ENCODE results near the gene TGFBR3L.

The TGFBR3L gene

DNA sequence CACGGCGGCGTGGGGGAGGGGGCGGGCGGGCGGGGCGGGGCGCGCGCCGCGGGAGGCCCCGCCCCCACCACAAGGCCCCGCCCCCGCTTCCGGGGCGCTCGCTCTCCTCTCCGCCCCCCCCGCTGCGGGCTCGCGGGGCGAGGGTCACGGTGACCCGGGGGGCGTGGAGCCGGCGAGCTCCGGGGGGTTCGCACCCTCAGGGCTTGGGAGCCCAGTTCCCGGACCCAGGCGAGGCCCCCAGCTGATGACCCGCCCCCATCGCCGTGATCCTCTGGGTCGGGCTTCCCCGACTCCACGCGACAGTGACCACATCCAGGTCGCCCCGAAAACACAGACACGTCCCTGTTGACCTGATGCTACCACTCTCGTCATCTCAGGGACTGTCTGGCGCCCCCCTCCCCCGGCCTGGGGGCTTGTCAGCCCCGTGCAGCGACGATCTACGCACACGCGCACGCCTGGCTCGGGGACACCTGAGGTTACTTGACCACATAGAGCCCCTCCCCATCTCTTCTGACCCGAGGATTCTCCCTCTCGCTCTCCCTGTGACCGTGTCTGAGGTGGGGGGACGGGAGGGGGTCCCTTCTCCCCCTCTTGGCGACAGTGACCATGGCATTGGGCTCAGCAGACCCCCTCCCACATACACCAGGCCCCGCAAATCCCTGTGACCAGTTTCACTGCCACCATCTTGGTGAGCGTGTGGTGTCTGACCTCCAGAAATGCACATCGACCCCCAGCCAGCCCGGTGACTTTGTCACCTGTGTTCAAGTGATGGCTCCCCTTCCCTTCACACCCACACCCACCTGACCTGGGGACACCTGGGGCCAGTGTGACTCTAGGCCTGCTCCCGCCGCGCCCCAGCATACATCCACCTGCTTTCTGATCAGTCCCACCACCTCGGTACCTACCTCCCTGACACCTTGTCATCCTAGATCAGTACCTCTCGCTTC is 10.3 kb upstream of the TGFBR3L start:
- DNase-seq (ENCODE audit: low read depth in 2 of 2), result peak in 1 of 2 donors; percentile 30

- DNase-seq (ENCODE audit: low read depth in 2 of 2), result no peak
Observed at GRCh38 chr19:7905268-7905667, 9.4 kb upstream of the TGFBR3L start.

DNA sequence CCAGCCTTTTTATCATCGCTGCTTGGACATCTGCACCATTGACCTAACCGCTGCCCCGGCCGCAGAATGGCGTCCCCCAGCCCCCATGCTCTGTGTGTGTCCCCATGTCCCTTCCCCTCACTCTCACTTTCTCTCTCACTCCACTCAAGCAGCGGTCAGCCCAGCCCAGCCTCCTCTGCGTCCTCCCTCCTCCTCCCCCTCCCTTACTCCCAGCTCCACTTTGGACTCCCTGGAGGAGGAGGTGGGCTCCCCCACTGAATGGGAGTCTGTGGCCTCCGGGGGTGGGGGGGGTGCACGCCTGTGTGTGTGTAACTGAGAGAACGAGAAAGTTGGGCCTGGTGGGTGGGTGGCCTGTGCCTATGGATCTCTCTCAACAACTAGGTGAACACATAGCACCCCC is 8.8 kb upstream of the TGFBR3L start:
- DNase-seq (ENCODE audit: low read depth in 2 of 2), result no peak

- DNase-seq (ENCODE audit: low read depth in 2 of 2), result no peak
Observed at GRCh38 chr19:7907122-7907521, 7.5 kb upstream of the TGFBR3L start.

DNA sequence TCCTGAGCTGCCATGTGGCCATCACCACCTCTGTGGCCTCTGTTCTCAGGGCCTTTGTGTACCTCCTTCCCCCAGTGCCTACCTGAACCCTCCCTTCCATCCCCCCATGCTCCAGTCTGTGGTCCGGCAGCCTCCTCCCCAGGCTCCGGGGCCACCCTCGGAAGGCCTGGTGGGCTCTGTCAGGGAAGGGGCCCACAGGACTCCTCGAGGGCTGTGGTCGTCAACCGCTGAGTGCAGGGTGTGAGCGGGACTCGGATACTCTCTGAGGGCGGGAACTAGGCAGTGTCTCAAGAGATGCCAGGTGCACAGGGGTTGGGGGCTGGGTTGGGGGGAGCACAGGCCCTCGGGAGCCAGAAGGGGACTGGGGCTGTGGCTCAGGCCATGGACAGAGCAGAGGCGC is 7.1 kb upstream of the TGFBR3L start:
- DNase-seq (ENCODE audit: low read depth in 2 of 2), result no peak

DNA sequence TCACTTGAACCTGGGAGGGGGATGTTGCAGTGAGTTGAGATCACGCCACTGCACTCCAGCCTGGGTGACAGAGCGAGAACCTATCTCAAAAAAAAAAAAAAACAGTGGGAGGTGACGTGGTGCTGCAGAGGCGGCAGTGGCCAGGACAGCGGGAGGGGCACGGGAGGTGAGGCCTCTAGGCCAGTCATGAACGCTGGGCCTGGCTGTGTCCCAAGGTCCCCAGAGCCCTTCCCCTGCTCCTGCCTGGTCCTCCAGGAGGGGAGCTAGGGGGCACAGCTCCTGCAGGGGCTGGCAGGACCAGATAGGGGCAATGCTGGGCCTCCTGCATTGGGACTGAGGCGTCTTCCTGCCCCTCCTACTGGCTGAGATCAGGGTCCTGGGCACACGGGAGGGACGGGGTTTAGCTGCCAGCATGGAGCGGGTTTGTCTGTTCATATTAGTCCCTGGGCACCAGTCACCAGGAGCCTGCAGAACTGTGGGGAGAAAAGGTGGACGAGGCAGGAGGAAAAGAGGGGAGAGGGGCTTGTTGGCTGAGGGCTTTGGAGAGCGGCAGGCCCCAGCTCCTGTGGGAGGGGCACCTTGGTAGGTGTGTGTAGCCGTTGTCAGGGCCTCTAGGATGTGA is 6.4 kb upstream of the TGFBR3L start:
- DNase-seq (ENCODE audit: low read depth in 2 of 2), result no peak

- DNase-seq (ENCODE audit: low read depth in 2 of 2), result no peak
Observed at GRCh38 chr19:7908742-7909461, 5.7 kb upstream of the TGFBR3L start.

GRCh38 chr19:7909471-7910067 is 5.1 kb upstream of the TGFBR3L start:
- no peak for DNase-seq (ENCODE audit: low read depth in 2 of 2)

DNA sequence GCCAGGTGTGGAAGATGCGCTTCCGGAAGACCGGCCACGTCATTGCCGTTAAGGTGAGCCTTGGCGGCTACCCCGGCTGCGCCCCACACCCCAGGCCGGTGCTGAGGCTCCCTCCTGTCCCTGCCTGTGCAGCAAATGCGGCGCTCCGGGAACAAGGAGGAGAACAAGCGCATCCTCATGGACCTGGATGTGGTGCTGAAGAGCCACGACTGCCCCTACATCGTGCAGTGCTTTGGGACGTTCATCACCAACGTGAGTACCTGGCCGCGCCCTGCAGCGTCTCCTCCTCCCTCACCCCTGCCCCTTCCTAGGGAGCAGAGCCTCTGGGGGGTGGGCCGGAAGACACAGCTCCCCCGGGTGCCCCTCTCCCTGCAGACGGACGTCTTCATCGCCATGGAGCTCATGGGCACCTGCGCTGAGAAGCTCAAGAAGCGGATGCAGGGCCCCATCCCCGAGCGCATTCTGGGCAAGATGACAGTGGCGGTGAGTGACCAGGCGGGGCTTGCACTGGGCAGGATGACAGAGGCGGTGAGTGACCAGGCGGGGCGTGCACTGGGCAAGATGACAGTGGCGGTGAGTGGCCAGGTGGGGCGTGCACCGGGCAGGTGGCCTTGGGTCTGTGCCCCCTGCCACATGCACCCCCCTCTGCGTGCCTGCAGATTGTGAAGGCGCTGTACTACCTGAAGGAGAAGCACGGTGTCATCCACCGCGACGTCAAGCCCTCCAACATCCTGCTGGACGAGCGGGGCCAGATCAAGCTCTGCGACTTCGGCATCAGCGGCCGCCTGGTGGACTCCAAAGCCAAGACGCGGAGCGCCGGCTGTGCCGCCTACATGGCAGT is 4.1 kb upstream of the TGFBR3L start:
- no peak for DNase-seq (ENCODE audit: low read depth in 2 of 2)

DNA sequence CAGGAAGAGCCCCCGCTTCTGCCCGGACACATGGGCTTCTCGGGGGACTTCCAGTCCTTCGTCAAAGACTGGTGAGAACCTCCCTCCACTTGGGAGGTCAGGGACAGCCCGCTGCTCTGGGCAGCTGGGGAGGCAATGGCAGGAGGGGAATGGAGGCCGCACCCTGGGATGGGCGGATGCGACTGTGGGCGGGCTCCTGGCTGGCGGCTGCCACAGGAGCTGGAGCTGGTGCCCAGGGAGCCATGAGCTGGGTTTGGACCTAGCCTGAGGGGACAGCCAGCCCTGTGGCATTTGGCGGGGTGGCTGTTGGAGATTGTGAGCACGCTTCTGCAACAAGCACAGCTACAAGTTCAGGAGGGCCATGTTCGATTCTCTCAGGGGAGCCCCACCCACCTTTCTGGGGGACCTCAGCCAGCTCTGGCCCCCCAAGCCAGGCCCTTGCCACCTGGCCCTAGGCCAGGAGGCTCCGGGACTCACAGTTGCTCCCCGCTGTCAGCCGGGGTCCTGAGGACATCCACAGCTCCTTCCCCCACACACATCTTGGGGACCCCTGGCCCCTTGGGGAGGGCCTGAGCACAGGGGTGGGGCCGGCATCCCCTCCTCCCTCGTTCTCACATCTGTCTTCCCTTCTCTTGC is 3.0 kb upstream of the TGFBR3L start:
- no peak for DNase-seq (ENCODE audit: low read depth in 2 of 2)

DNA sequence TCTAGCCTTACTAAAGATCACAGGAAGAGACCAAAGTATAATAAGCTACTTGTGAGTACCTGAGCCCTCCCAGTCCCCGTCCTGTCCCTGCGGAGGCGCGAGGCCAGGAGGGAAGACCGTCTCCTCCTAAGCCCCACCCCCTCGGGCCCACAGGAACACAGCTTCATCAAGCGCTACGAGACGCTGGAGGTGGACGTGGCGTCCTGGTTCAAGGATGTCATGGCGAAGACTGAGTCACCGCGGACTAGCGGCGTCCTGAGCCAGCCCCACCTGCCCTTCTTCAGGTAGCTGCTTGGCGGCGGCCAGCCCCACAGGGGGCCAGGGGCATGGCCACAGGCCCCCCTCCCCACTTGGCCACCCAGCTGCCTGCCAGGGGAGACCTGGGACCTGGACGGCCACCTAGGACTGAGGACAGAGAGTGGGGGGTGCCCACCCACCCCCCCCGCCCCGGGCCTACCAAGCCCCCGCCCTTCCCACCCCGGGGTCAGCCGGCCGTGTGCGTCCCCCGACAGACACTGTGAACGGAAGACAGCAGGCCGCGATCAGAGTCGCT is 2.4 kb upstream of the TGFBR3L start:
- no peak for DNase-seq (ENCODE audit: low read depth in 2 of 2)

- DNase-seq (ENCODE audit: low read depth in 2 of 2), result no peak
Observed at GRCh38 chr19:7912697-7913564, 1.7 kb upstream of the TGFBR3L start.

- no peak for DNase-seq (ENCODE audit: low read depth in 2 of 2)
Observed at GRCh38 chr19:7913652-7914051, 978 bp upstream of the TGFBR3L start.

- DNase-seq (ENCODE audit: low read depth in 2 of 2), result no peak
Observed at GRCh38 chr19:7914099-7914498, 531 bp upstream of the TGFBR3L start.

DNA sequence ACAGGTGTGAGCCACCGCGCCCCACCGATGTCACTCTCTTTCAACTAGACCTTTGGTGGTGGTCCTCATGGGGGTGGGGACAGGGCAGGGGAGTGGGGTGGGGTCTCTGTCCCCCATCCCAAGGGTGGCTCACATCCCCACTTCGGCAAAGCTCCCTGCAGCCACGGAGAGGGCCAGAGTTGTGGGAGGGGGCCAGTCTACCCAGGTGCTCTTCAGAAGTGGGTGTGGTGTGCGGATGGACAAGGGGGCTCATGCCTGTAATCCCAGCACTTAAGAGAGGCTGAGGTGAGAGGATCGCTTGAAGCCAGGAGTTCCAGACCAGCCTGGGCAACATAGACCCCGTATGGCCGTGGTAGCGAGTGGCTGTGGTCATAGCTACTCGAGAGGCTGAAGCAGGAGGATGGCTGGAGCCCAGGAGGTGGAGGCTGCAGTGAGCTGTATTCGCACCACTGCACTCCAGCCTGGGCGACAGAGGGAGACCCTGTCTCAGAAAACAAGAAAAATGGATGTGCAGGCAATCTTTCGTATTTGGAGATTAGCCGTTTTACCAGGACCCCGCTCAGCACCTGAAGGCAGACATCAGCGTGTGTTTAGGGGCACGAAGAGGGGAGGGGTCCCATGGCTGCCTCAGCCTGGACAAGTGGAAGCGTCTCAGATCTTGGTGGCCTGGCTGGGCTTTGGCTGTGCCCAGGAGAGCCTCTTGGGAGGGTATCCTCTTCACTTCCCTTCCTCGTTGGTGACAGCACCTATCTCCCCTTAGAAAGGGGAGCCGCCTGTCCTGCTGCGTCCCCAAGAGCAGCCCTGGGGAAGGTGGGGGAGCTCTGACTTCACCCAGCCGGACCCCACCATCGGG is 846 bp downstream of the TGFBR3L start:
- no peak for DNase-seq (ENCODE audit: low read depth in 2 of 2)

- DNase-seq (ENCODE audit: low read depth in 2 of 2), result no peak
Observed at GRCh38 chr19:7916103-7916954, 1.7 kb downstream of the TGFBR3L start.

DNA sequence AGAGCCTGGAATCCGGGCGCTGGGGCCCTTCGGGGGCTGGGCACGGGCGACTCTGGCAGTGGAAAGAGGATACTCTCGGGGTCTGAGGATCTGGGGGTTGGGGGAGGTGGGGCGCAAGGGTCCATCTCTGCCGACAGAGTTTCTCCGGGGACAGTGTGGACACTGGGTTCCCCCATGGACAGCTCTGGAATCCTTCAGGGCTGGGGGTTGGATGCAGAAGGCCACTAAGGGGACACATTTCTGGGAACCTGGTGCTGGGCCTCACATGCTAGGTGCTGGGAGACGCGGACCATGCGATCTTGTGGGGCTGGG is 2.3 kb downstream of the TGFBR3L start:
- DNase-seq (ENCODE audit: low read depth in 2 of 2), result no peak

Measured in stimulated activated CD8-positive, alpha-beta memory T cell treated with anti-CD3 and anti-CD28 coated beads, Interleukin-7, amount 100 ng/mL, for 4 hours (primary cell).